Neural progenitor cell (in vitro differentiated cells): ENCODE data around the gene INSIG1. TPM values are rescaled to one million over a fixed set of nuclear protein-coding genes. Genes with fewer than 3 reads are reported as not detected.

ENCODE experiments used
- DNase-seq: peaks from one replicate; pipeline ENCODE4 v3.0.0-alpha.2; 2016; ENCODE audit warnings: low spot score
- H2AFZ ChIP-seq: fragments of 200-600 bp; sonication (generic); replicated peaks from 2 replicates; pipeline ENCODE4 v1.6.1; 2016; ENCODE audit warnings: antibody characterized with exemption
- H3F3A ChIP-seq: fragments of 200-600 bp; sonication (generic); 2 replicates; pipeline ENCODE4 v1.6.1; 2016; ENCODE audit warnings: antibody characterized with exemption, low read depth
- H3K27ac ChIP-seq: fragments of 200-600 bp; sonication (generic); 2 replicates; pipeline ENCODE4 v1.5.1; 2016; ENCODE audit warnings: mild to moderate bottlenecking
- H3K27me3 ChIP-seq: fragments of 200-600 bp; sonication (generic); 2 replicates; pipeline ENCODE4 v1.6.1; 2016; ENCODE audit warnings: mild to moderate bottlenecking, moderate library complexity
- H3K36me3 ChIP-seq: fragments of 200-600 bp; sonication (generic); 2 replicates; pipeline ENCODE4 v1.5.1; 2016
- H3K4me1 ChIP-seq: fragments of 200-600 bp; sonication (generic); 2 replicates; pipeline ENCODE4 v1.6.1; 2016; ENCODE audit warnings: mixed run types
- H3K4me2 ChIP-seq: fragments of 200-600 bp; sonication (generic); 2 replicates; pipeline ENCODE4 v1.6.1; 2016
- H3K4me3 ChIP-seq: fragments of 200-600 bp; sonication (generic); 2 replicates; pipeline ENCODE4 v1.5.1; 2016
- H3K79me2 ChIP-seq: fragments of 200-600 bp; sonication (generic); 2 replicates; pipeline ENCODE4 v1.6.1; 2016; ENCODE audit warnings: low read depth
- H3K9ac ChIP-seq: fragments of 200-600 bp; sonication (generic); 2 replicates; pipeline ENCODE4 v1.6.1; 2016
- H3K9me3 ChIP-seq: fragments of 200-600 bp; sonication (generic); 2 replicates; pipeline ENCODE4 v1.5.1; 2016; ENCODE audit warnings: low read depth
- H4K20me1 ChIP-seq: fragments of 200-600 bp; sonication (generic); 2 replicates; pipeline ENCODE4 v1.6.1; 2016; ENCODE audit warnings: low read depth
- H3K27ac Mint-ChIP-seq: 3 replicates; pipeline ENCODE4 v1.8.0; 2021; ENCODE audit warnings: mixed read lengths
- H3K27me3 Mint-ChIP-seq: 2 replicates; pipeline ENCODE4 v1.8.0; 2022; ENCODE audit warnings: low read depth, mild to moderate bottlenecking, inconsistent platforms, moderate library complexity, mixed read lengths; ENCODE audit not compliant: insufficient read depth
- H3K36me3 Mint-ChIP-seq: 3 replicates; pipeline ENCODE4 v1.8.0; 2021; ENCODE audit warnings: mixed read lengths
- H3K4me1 Mint-ChIP-seq: 3 replicates; pipeline ENCODE4 v1.8.0; 2021; ENCODE audit warnings: mixed read lengths
- H3K4me3 Mint-ChIP-seq: 3 replicates; pipeline ENCODE4 v1.8.0; 2021; ENCODE audit warnings: mild to moderate bottlenecking, moderate library complexity, mixed read lengths
- H3K9me3 Mint-ChIP-seq: 3 replicates; pipeline ENCODE4 v1.8.0; 2020; ENCODE audit warnings: mixed read lengths
- EZH2 ChIP-seq: fragments of 200-600 bp; sonication (generic); IDR thresholded peaks from 2 replicates; pipeline ENCODE4 v1.6.1; 2017; ENCODE audit warnings: antibody characterized with exemption, mild to moderate bottlenecking, moderate library complexity
- EZH2phosphoT487 ChIP-seq: fragments of 200-600 bp; sonication (generic); IDR thresholded peaks from 2 replicates; pipeline ENCODE4 v1.6.1; 2017; ENCODE audit warnings: antibody characterized with exemption
- total RNA-seq: library from RNA; depleted of rRNA; stranded (reverse); fragments of >200 nt; gene quantifications from 2 replicates; pipeline ENCODE4 v1.2.3, GENCODE V29; 2015; ENCODE audit warnings: low replicate concordance
- TF ChIP-seq, protein P1 (sequence below): fragments of 200-600 bp; sonication (generic); IDR thresholded peaks from 2 replicates; pipeline ENCODE4 v1.5.1; 2017; ENCODE audit warnings: antibody characterized with exemption, mild to moderate bottlenecking

INSIG1 gene
- total RNA-seq, 1 donor from 2014 or later: 94.3 TPM

DNA sequence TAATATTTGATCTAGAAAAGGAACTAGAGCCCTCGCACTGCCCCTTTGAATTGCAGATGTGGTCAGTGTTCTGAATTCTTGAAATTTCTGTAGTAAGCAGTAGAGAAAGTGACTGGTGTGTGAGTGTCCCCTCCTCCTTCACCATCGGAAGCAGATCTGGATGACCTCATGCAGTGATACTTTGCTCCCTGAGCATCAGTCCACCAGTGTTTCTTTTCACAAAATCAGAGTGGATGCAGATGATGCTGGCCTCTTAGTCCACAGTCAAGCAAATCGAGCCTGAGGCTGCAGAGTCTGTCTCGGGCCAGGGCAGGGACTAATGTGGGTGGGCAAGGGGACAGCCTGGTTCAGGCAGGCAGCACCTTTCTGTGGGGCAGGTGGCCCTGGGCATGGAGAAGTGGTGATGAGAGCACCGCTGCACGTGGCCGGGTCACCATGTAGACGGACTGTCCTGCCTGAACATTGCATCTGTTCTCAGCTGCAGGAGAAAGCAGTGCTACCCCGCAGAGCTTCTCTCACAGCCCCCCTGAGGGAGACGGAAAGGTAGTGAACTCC is 5.4 kb downstream of the INSIG1 start:
- no peak for DNase-seq
- no peak overlapping the region for H3K4me2 ChIP-seq
- Mint-ChIP-seq H3K4me3 (no peak overlapping the region), H3K27ac (no peak overlapping the region), H3K4me1 (peaks cover 37% of the 10 kb centered on the region), H3K36me3 (peaks cover 41% of the 10 kb centered on the region), H3K9me3 (no peaks in the 10 kb centered on the region), H3K27me3 (peaks cover 3% of the 10 kb centered on the region)
- no peaks in the 10 kb centered on the region for H3K27me3 ChIP-seq
- no peak overlapping the region for H2AFZ ChIP-seq
- no peaks in the 10 kb centered on the region for H3K9me3 ChIP-seq
- peaks cover 11% of the 10 kb centered on the region for H3F3A ChIP-seq
- no peak overlapping the region for H3K4me3 ChIP-seq
- H4K20me1 ChIP-seq: peaks cover 92% of the 10 kb centered on the region
- peaks cover 14% of the 10 kb centered on the region for H3K4me1 ChIP-seq
- peaks cover 79% of the 10 kb centered on the region for H3K79me2 ChIP-seq
- no peak overlapping the region for H3K9ac ChIP-seq
- TF ChIP-seq EZH2phosphoT487 (no peak), EZH2 (no peak)
- TF ChIP-seq, protein P1, sequence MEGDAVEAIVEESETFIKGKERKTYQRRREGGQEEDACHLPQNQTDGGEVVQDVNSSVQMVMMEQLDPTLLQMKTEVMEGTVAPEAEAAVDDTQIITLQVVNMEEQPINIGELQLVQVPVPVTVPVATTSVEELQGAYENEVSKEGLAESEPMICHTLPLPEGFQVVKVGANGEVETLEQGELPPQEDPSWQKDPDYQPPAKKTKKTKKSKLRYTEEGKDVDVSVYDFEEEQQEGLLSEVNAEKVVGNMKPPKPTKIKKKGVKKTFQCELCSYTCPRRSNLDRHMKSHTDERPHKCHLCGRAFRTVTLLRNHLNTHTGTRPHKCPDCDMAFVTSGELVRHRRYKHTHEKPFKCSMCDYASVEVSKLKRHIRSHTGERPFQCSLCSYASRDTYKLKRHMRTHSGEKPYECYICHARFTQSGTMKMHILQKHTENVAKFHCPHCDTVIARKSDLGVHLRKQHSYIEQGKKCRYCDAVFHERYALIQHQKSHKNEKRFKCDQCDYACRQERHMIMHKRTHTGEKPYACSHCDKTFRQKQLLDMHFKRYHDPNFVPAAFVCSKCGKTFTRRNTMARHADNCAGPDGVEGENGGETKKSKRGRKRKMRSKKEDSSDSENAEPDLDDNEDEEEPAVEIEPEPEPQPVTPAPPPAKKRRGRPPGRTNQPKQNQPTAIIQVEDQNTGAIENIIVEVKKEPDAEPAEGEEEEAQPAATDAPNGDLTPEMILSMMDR: no peak
- H3K27ac ChIP-seq: no peak overlapping the region
- H3K36me3 ChIP-seq: peaks cover 28% of the 10 kb centered on the region

DNA sequence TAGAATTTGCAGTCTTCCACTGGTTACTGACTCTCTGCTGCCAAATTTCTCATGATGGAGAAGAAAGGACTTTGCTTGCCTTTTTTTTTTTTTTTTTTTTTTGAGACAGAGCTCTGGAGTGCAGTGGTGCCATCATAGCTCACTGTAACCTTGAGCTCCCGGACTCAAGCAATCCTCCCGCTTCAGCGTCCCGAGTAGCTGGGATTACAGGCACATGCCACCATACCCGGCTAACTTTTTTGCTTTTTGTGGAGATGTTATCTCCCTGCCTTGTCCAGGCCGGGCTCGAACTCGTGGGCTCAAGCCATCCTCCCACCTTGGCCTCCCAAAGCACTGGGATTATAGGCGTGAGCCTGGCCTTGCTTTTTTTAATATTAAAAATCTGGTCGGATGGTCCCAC is 6.2 kb downstream of the INSIG1 start:
- peaks cover 71% of the 10 kb centered on the region for H3K79me2 ChIP-seq

GRCh38 chr7:155305231-155305904 is 7.7 kb downstream of the INSIG1 start:
- no peak overlapping the region for H3K4me3 Mint-ChIP-seq
- Histone ChIP-seq H3K27ac (no peak overlapping the region), H3F3A (peaks cover 7% of the 10 kb centered on the region), H3K9ac (no peak overlapping the region), H3K79me2 (peaks cover 56% of the 10 kb centered on the region), H4K20me1 (peaks cover 71% of the 10 kb centered on the region), H3K4me3 (no peak overlapping the region), H3K9me3 (no peaks in the 10 kb centered on the region), H3K4me1 (peaks cover 4% of the 10 kb centered on the region), H3K27me3 (no peaks in the 10 kb centered on the region), H3K36me3 (peaks cover 37% of the 10 kb centered on the region), H2AFZ (no peak overlapping the region), H3K4me2 (no peak overlapping the region)
- peaks cover 28% of the 10 kb centered on the region for H3K4me1 Mint-ChIP-seq
- TF ChIP-seq, protein P1: no peak
- TF ChIP-seq EZH2phosphoT487 (no peak), EZH2 (no peak)
- H3K27ac Mint-ChIP-seq: peak overlapping the region; percentile 70
- peaks cover 2% of the 10 kb centered on the region for H3K27me3 Mint-ChIP-seq
- no peaks in the 10 kb centered on the region for H3K9me3 Mint-ChIP-seq
- H3K36me3 Mint-ChIP-seq: peaks cover 49% of the 10 kb centered on the region
- no peak for DNase-seq

More for the DNA sequence above, 6.2 kb downstream of the INSIG1 start:
- H3K27me3 ChIP-seq: no peaks in the 10 kb centered on the region
- no peak overlapping the region for H3K27ac ChIP-seq
- H3K36me3 Mint-ChIP-seq: peaks cover 47% of the 10 kb centered on the region
- H3K4me3 Mint-ChIP-seq: no peak overlapping the region
- no peak overlapping the region for H3K4me2 ChIP-seq
- H3K4me1 Mint-ChIP-seq: peaks cover 37% of the 10 kb centered on the region
- H3K9me3 Mint-ChIP-seq: no peaks in the 10 kb centered on the region
- peaks cover 3% of the 10 kb centered on the region for H3K27me3 Mint-ChIP-seq
- H3K36me3 ChIP-seq: peaks cover 28% of the 10 kb centered on the region
- peaks cover 4% of the 10 kb centered on the region for H3F3A ChIP-seq
- no peak overlapping the region for H3K9ac ChIP-seq
- peaks cover 14% of the 10 kb centered on the region for H3K4me1 ChIP-seq
- H3K9me3 ChIP-seq: no peaks in the 10 kb centered on the region
- H3K27ac Mint-ChIP-seq: no peak overlapping the region
- DNase-seq: no peak
- H3K4me3 ChIP-seq: no peak overlapping the region
- TF ChIP-seq EZH2phosphoT487: no peak
- TF ChIP-seq, protein P1: no peak
- TF ChIP-seq EZH2: no peak
- peaks cover 85% of the 10 kb centered on the region for H4K20me1 ChIP-seq
- H2AFZ ChIP-seq: no peak overlapping the region
